Fibroblast of the aortic adventitia (primary cell): Measurements from ENCODE around the gene C4orf36. TPM values are rescaled to one million over a fixed set of nuclear protein-coding genes. Genes with fewer than 3 reads are reported as not detected.
A peak's percentile ranks its signal among the peaks of the same experiment; 100 is the strongest.

Experiments used
- DNase-seq: peaks from one replicate; pipeline ENCODE4 v3.0.0-alpha.2; 2010; ENCODE audit warnings: low read depth
- H3K4me3 ChIP-seq: 2 replicates; pipeline ENCODE4 v1.5.1; 2011; ENCODE audit warnings: low read depth, mild to moderate bottlenecking, control low read depth, low read length, moderate library complexity
- total RNA-seq: library from RNA; depleted of rRNA; stranded (reverse); fragments of >200 nt; gene quantifications from 2 replicates; pipeline ENCODE4 v1.2.3, GENCODE V29; 2012; ENCODE audit warnings: low replicate concordance
- TF ChIP-seq, protein P1 (sequence below): IDR thresholded peaks from 2 replicates; pipeline ENCODE4 v1.5.1; 2011; ENCODE audit warnings: mild to moderate bottlenecking, low read length, control low read depth, inconsistent platforms; ENCODE audit not compliant: insufficient read depth

The C4orf36 gene
- total RNA-seq, 1 donor = 0.81 TPM

DNA sequence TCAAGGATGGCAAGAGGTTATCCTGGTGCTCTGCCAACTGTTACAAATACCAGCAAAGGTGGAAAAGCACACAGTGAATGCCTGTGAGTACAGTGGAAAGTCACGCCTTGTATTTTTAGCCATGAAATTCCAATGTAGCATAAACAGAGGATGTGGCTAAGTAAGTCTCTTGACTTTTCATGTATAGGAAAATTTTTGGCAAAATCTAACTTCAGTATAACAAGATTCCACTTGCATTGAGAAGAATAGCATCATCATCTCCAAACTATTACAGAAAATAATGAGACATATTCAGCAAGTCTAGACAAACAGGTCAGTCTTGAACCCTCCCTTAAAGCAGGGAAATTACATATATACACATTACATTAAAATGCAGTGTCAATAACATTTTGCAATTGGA, 50.9 kb downstream of the C4orf36 start:
- no peak for DNase-seq
- no peak overlapping the region for H3K4me3 ChIP-seq
- TF ChIP-seq, protein P1, sequence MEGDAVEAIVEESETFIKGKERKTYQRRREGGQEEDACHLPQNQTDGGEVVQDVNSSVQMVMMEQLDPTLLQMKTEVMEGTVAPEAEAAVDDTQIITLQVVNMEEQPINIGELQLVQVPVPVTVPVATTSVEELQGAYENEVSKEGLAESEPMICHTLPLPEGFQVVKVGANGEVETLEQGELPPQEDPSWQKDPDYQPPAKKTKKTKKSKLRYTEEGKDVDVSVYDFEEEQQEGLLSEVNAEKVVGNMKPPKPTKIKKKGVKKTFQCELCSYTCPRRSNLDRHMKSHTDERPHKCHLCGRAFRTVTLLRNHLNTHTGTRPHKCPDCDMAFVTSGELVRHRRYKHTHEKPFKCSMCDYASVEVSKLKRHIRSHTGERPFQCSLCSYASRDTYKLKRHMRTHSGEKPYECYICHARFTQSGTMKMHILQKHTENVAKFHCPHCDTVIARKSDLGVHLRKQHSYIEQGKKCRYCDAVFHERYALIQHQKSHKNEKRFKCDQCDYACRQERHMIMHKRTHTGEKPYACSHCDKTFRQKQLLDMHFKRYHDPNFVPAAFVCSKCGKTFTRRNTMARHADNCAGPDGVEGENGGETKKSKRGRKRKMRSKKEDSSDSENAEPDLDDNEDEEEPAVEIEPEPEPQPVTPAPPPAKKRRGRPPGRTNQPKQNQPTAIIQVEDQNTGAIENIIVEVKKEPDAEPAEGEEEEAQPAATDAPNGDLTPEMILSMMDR = no peak

DNA sequence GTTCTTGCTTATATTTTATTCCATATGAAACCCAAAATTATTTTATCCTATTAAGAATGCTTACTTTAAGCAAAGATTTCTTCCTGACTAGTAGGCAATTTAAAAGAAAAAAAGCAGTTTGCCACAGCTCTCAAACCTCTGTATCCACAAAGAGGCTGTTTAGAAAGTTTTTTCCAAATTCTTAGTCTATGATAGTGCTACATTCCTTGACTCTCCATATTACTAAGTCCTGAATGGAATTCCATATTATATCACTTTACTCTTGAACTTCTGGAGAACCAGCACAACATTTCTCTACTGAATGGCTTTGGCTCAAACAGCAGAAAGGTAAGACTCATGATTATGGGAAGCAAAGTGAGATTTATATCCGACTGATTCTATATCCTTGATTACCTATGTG, 51.4 kb downstream of the C4orf36 start:
- H3K4me3 ChIP-seq = no peak overlapping the region
- TF ChIP-seq, protein P1 = no peak
- no peak for DNase-seq

DNA sequence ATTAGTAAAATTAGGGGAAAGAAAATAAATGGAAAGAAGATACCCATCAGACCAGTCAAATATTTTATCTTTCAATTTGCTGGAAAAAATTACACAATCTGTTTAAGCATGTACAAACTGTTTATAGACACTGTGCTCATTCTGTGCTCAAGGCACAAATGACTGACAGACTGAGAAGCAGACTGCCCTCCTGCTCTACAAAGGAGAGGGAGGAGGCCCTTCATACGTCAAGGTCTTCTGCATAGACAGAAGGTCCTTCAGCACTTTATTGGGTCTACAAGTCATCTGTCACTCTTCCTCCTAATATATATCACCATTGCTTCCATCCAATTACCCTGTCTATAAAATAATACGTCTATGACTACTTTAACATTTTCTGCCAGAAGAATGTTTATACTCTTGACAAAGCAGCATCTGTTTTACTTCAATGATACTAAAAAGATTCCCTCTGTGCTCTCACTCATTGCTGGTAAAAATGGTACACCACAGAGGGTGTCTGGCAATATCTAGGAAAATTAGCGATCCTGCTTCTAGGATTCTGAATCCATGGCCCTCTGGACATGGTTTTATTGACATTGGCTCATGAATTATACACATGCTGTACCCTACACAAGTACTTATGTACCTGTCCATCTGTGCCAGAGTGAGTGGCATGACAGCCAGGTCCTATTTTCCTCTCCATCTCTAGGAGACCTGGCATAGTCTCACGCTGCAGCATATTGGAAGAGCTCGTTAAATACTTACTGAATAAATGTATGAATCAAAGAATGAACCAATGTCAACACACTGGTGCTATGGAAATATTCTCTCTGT, 54.3 kb downstream of the C4orf36 start:
- no peak for DNase-seq
- no peak overlapping the region for H3K4me3 ChIP-seq
- TF ChIP-seq, protein P1 = no peak

DNA sequence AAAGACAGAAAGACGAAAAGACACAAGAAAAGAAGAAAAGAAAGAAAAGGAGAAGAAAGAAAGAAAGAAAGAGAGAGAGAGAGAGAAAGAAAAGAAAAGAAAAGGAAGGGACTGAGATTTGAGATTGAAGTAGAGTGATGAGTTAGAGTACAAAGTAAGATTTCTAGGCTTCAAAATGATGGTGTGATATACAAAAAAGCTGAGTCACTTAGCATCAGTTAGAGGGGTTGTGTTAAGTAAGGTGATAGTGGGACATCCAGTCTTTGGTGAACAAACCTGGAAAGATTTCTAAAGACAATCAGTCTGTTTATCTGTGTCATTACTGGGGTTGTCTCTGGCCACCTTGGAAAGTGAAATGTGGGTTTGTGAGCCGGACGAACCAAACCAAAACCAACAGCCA, 56.5 kb downstream of the C4orf36 start:
- H3K4me3 ChIP-seq = no peak overlapping the region
- DNase-seq = no peak
- TF ChIP-seq, protein P1 = no peak

DNA sequence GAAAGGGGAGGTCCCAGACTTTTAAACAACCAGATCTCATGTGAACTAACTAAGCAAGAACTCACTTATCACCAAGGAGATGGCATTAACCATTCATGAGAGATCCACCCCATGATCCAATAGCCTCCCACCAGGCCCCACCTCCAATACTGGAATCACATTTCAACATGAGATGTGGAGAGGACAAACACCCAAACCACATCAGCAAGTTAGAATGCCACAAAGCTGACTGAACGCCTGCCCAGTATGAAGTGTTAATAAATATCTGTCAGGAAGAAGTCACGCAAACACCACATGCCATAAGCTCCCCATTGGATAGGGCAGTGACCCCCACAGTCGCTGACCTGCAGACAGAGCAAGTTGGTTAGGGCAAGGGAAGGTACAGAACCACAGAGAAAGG, 57.3 kb downstream of the C4orf36 start:
- H3K4me3 ChIP-seq = no peak overlapping the region
- TF ChIP-seq, protein P1 = no peak
- DNase-seq = peak; percentile 22

DNA sequence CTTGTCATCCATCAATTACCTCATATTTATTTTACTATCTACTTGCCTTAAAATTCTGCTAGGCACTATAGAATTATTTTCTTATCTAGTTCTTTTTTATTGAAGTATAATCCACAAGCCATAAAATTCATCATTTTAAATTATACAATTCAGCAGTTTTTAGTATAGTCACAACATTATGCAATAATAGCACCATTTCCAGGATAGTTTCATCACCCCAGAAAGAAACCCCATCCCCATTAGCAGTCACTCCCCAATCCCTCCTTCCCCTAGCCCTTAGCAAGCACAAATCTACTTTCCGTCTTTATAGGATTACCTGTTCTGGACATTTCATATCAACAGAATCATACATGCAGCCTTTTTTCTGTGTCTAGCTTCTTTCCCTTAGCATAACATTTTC, 58.6 kb downstream of the C4orf36 start:
- H3K4me3 ChIP-seq = no peak overlapping the region
- TF ChIP-seq, protein P1 = no peak
- DNase-seq = no peak
